HFFc6 (cell line): ENCODE measurements around the gene MYH10. TPM values are rescaled to one million over a fixed set of nuclear protein-coding genes. Genes with fewer than 3 reads are reported as not detected.

Experiments used
- DNase-seq: peaks from one replicate; pipeline ENCODE4 v3.0.0-alpha.2; 2018
- H3K27ac Mint-ChIP-seq: 2 replicates; pipeline ENCODE4 v1.8.0; 2020; ENCODE audit warnings: mild to moderate bottlenecking, mixed read lengths
- H3K27me3 Mint-ChIP-seq: 2 replicates; pipeline ENCODE4 v1.8.0; 2021; ENCODE audit warnings: mild to moderate bottlenecking, moderate library complexity, mixed read lengths; ENCODE audit not compliant: insufficient read depth
- H3K36me3 Mint-ChIP-seq: 2 replicates; pipeline ENCODE4 v1.8.0; 2021; ENCODE audit warnings: low read depth, mixed read lengths
- H3K4me1 Mint-ChIP-seq: 2 replicates; pipeline ENCODE4 v1.8.0; 2020; ENCODE audit warnings: low read depth, mixed read lengths
- H3K4me3 Mint-ChIP-seq: 2 replicates; pipeline ENCODE4 v1.8.0; 2020; ENCODE audit warnings: mild to moderate bottlenecking, moderate library complexity, mixed read lengths
- H3K9me3 Mint-ChIP-seq: 2 replicates; pipeline ENCODE4 v1.8.0; 2020; ENCODE audit warnings: mild to moderate bottlenecking, mixed read lengths
- CTCF ChIP-seq: fragments of 200-600 bp; sonication (generic); IDR thresholded peaks from 2 replicates; pipeline ENCODE4 v1.5.0; 2021; ENCODE audit warnings: antibody characterized with exemption, mild to moderate bottlenecking
- total RNA-seq, 6 experiments: library from RNA; stranded (reverse); fragmentation: NEBNext Ultra II Directional; extraction: Animal tissue kit (Norgen Biotek cat#: 25700); gene quantifications; 2 replicates in 1 of 6; 3 replicates in 5 of 6; pipeline ENCODE4 v1.2.3, GENCODE V29; 2021

MYH10 gene
- total RNA-seq, 6 experiments from 2014 or later: 54.0 to 63.3 (median 58.3) TPM

- H3K9me3 Mint-ChIP-seq: no peaks in the 10 kb centered on the region
- no peak for DNase-seq
- no peak overlapping the region for H3K27ac Mint-ChIP-seq
- H3K4me1 Mint-ChIP-seq: peaks cover 31% of the 10 kb centered on the region
- H3K27me3 Mint-ChIP-seq: peaks cover 5% of the 10 kb centered on the region; the same call in 1 of the 2 replicates
- TF ChIP-seq CTCF: no peak
- H3K4me3 Mint-ChIP-seq: no peak overlapping the region
- peaks cover 25% of the 10 kb centered on the region for H3K36me3 Mint-ChIP-seq
Observed at GRCh38 chr17:8492121-8492520, 138.4 kb downstream of the MYH10 start.

GRCh38 chr17:8490256-8491023 is 140.1 kb downstream of the MYH10 start:
- peaks cover 34% of the 10 kb centered on the region for H3K36me3 Mint-ChIP-seq
- DNase-seq: no peak

GRCh38 chr17:8489841-8490240 is 140.7 kb downstream of the MYH10 start:
- Mint-ChIP-seq H3K36me3 (peaks cover 38% of the 10 kb centered on the region), H3K9me3 (peaks cover 3% of the 10 kb centered on the region), H3K27ac (peak overlapping the region; percentile 86), H3K4me3 (no peak overlapping the region), H3K27me3 (peaks cover 5% of the 10 kb centered on the region), H3K4me1 (peaks cover 31% of the 10 kb centered on the region)
- TF ChIP-seq CTCF: no peak
- no peak for DNase-seq

More at GRCh38 chr17:8490256-8491023, 140.1 kb downstream of the MYH10 start:
- Mint-ChIP-seq H3K27ac (peak overlapping the region; percentile 42), H3K4me1 (peaks cover 31% of the 10 kb centered on the region), H3K9me3 (no peaks in the 10 kb centered on the region), H3K27me3 (peaks cover 5% of the 10 kb centered on the region; the same call in 1 of the 2 replicates), H3K4me3 (no peak overlapping the region)
- no peak for TF ChIP-seq CTCF

GRCh38 chr17:8488901-8489300 is 141.6 kb downstream of the MYH10 start:
- Mint-ChIP-seq H3K4me1 (peaks cover 31% of the 10 kb centered on the region), H3K4me3 (no peak overlapping the region), H3K27me3 (peaks cover 5% of the 10 kb centered on the region), H3K27ac (peak overlapping the region; percentile 86), H3K36me3 (peaks cover 42% of the 10 kb centered on the region), H3K9me3 (peaks cover 8% of the 10 kb centered on the region)
- peak; percentile 98 for DNase-seq
- TF ChIP-seq CTCF: no peak

GRCh38 chr17:8488491-8488890 is 142.0 kb downstream of the MYH10 start:
- TF ChIP-seq CTCF: no peak
- Mint-ChIP-seq H3K9me3 (peaks cover 11% of the 10 kb centered on the region), H3K4me3 (no peak overlapping the region), H3K36me3 (peaks cover 42% of the 10 kb centered on the region), H3K27me3 (peaks cover 5% of the 10 kb centered on the region), H3K27ac (peak overlapping the region; percentile 86), H3K4me1 (peaks cover 31% of the 10 kb centered on the region)
- DNase-seq: no peak
